ENCODE measurements around the gene PDE7B. TPM values are rescaled to one million over a fixed set of nuclear protein-coding genes. Genes with fewer than 3 reads are reported as not detected.
"Not testable (repeated sequence)": the region's sequence is repeated elsewhere in the genome, so short reads cannot be mapped to it uniquely, and the experiment has no call there.

The PDE7B gene
- total RNA-seq, 1 experiment from 2014 or later = not detected

GRCh38 chr6:136111831-136112230, 260.3 kb downstream of the PDE7B start:
- in situ Hi-C loops (cut with HindIII; ENCODE audit: low sequenced_read_pairs) = no loop called here
- no peak for DNase-seq (ENCODE audit: low spot score)

GRCh38 chr6:136112262-136112661, 260.8 kb downstream of the PDE7B start:
- in situ Hi-C loops (cut with HindIII; ENCODE audit: low sequenced_read_pairs) = no loop called here
- DNase-seq (ENCODE audit: low spot score) = no peak

- DNase-seq (ENCODE audit: low spot score) = no peak
- in situ Hi-C loops (cut with HindIII; ENCODE audit: low sequenced_read_pairs) = no loop called here
Measured at GRCh38 chr6:136113736-136114173, 262.3 kb downstream of the PDE7B start.

- in situ Hi-C loops (cut with HindIII; ENCODE audit: low sequenced_read_pairs) = no loop called here
- DNase-seq (ENCODE audit: low spot score) = no peak
Measured at GRCh38 chr6:136114661-136115060, 263.2 kb downstream of the PDE7B start.

- DNase-seq (ENCODE audit: low spot score) = no peak
- in situ Hi-C loops (cut with HindIII; ENCODE audit: low sequenced_read_pairs) = no loop called here
Measured at GRCh38 chr6:136115941-136116340, 264.4 kb downstream of the PDE7B start.

GRCh38 chr6:136117081-136117480, 265.6 kb downstream of the PDE7B start:
- in situ Hi-C loops (cut with HindIII; ENCODE audit: low sequenced_read_pairs) = no loop called here
- no peak for DNase-seq (ENCODE audit: low spot score)

GRCh38 chr6:136118787-136119186, 267.3 kb downstream of the PDE7B start:
- no peak for DNase-seq (ENCODE audit: low spot score)
- in situ Hi-C loops (cut with HindIII; ENCODE audit: low sequenced_read_pairs) = no loop called here

- in situ Hi-C loops (cut with HindIII; ENCODE audit: low sequenced_read_pairs) = no loop called here
- DNase-seq (ENCODE audit: low spot score) = no peak
Measured at GRCh38 chr6:136123468-136123867, 272.0 kb downstream of the PDE7B start.

GRCh38 chr6:136125585-136125984, 274.1 kb downstream of the PDE7B start:
- in situ Hi-C loops (cut with HindIII; ENCODE audit: low sequenced_read_pairs) = no loop called here
- DNase-seq (ENCODE audit: low spot score) = no peak

GRCh38 chr6:136127873-136128272, 276.4 kb downstream of the PDE7B start:
- no peak for DNase-seq (ENCODE audit: low spot score)
- in situ Hi-C loops (cut with HindIII; ENCODE audit: low sequenced_read_pairs) = no loop called here

GRCh38 chr6:136129365-136129764, 277.9 kb downstream of the PDE7B start:
- in situ Hi-C loops (cut with HindIII; ENCODE audit: low sequenced_read_pairs) = no loop called here
- no peak for DNase-seq (ENCODE audit: low spot score)

- in situ Hi-C loops (cut with HindIII; ENCODE audit: low sequenced_read_pairs) = no loop called here
- DNase-seq (ENCODE audit: low spot score) = no peak
Measured at GRCh38 chr6:136134268-136134667, 282.8 kb downstream of the PDE7B start.

- in situ Hi-C loops (cut with HindIII; ENCODE audit: low sequenced_read_pairs) = no loop called here
- no peak for DNase-seq (ENCODE audit: low spot score)
Measured at GRCh38 chr6:136134751-136135150, 283.2 kb downstream of the PDE7B start.

- in situ Hi-C loops (cut with HindIII; ENCODE audit: low sequenced_read_pairs) = no loop called here
- no peak for DNase-seq (ENCODE audit: low spot score)
Measured at GRCh38 chr6:136136274-136136673, 284.8 kb downstream of the PDE7B start.

GRCh38 chr6:136137008-136137692, 285.6 kb downstream of the PDE7B start:
- in situ Hi-C loops (cut with HindIII; ENCODE audit: low sequenced_read_pairs) = no loop called here
- DNase-seq (ENCODE audit: low spot score) = no peak

- no peak for DNase-seq (ENCODE audit: low spot score)
- in situ Hi-C loops (cut with HindIII; ENCODE audit: low sequenced_read_pairs) = no loop called here
Measured at GRCh38 chr6:136137739-136138402, 286.4 kb downstream of the PDE7B start.

GRCh38 chr6:136139111-136139510, 287.6 kb downstream of the PDE7B start:
- in situ Hi-C loops (cut with HindIII; ENCODE audit: low sequenced_read_pairs); DNase-seq (ENCODE audit: low spot score): not testable (repeated sequence)

GRCh38 chr6:136144251-136145023, 292.9 kb downstream of the PDE7B start:
- in situ Hi-C loops (cut with HindIII; ENCODE audit: low sequenced_read_pairs) = no loop called here
- no peak for DNase-seq (ENCODE audit: low spot score)

GRCh38 chr6:136146130-136146529, 294.6 kb downstream of the PDE7B start:
- DNase-seq (ENCODE audit: low spot score) = no peak
- in situ Hi-C loops (cut with HindIII; ENCODE audit: low sequenced_read_pairs) = no loop called here

- DNase-seq (ENCODE audit: low spot score) = no peak
- in situ Hi-C loops (cut with HindIII; ENCODE audit: low sequenced_read_pairs) = no loop called here
Measured at GRCh38 chr6:136147342-136147741, 295.8 kb downstream of the PDE7B start.
